ENCODE measurements around the gene MSTN. TPM values are rescaled to one million over a fixed set of nuclear protein-coding genes. Genes with fewer than 3 reads are reported as not detected.

MSTN gene
- total and polyA plus RNA-seq, 2 experiments from 2014 or later: 0.21 TPM; not detected in 1

DNA sequence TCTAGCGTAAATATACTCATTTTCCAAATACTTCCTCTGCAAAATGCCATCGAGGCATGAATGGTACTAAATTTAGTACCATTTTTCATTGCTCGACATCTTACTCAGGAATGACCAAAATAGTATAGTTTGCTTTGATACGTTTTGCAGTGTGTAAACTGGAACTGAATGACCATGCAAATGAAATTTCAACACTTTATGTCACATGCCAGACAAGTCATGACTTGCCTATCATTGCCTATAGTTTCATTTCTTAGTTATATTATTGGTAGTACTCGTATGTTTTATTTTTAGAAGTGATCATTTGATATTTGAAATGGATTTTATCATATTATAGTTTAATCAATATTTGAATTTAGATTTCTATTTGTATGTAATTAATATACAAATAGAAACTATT lies 9.1 kb downstream of the MSTN start:
- no peak for ATAC-seq
- no peak overlapping the region for H3K27ac ChIP-seq (ENCODE audit: low read depth)
- Mint-ChIP-seq H3K27ac (no peak overlapping the region), H3K9me3 (no peaks in the 10 kb centered on the region), H3K36me3 (ENCODE audit: low read depth) (no peaks in the 10 kb centered on the region), H3K4me1 (peaks cover 5% of the 10 kb centered on the region; the same call in 2 of the 3 replicates), H3K27me3 (ENCODE audit: insufficient read depth, low read depth, poor library complexity) (no peaks in the 10 kb centered on the region), H3K4me3 (no peak overlapping the region)
- H3K36me3 ChIP-seq (ENCODE audit: insufficient read depth): no peaks in the 10 kb centered on the region
- H3K9me2 ChIP-seq (ENCODE audit: insufficient read depth): no peaks in the 10 kb centered on the region
- TF ChIP-seq, protein P1, sequence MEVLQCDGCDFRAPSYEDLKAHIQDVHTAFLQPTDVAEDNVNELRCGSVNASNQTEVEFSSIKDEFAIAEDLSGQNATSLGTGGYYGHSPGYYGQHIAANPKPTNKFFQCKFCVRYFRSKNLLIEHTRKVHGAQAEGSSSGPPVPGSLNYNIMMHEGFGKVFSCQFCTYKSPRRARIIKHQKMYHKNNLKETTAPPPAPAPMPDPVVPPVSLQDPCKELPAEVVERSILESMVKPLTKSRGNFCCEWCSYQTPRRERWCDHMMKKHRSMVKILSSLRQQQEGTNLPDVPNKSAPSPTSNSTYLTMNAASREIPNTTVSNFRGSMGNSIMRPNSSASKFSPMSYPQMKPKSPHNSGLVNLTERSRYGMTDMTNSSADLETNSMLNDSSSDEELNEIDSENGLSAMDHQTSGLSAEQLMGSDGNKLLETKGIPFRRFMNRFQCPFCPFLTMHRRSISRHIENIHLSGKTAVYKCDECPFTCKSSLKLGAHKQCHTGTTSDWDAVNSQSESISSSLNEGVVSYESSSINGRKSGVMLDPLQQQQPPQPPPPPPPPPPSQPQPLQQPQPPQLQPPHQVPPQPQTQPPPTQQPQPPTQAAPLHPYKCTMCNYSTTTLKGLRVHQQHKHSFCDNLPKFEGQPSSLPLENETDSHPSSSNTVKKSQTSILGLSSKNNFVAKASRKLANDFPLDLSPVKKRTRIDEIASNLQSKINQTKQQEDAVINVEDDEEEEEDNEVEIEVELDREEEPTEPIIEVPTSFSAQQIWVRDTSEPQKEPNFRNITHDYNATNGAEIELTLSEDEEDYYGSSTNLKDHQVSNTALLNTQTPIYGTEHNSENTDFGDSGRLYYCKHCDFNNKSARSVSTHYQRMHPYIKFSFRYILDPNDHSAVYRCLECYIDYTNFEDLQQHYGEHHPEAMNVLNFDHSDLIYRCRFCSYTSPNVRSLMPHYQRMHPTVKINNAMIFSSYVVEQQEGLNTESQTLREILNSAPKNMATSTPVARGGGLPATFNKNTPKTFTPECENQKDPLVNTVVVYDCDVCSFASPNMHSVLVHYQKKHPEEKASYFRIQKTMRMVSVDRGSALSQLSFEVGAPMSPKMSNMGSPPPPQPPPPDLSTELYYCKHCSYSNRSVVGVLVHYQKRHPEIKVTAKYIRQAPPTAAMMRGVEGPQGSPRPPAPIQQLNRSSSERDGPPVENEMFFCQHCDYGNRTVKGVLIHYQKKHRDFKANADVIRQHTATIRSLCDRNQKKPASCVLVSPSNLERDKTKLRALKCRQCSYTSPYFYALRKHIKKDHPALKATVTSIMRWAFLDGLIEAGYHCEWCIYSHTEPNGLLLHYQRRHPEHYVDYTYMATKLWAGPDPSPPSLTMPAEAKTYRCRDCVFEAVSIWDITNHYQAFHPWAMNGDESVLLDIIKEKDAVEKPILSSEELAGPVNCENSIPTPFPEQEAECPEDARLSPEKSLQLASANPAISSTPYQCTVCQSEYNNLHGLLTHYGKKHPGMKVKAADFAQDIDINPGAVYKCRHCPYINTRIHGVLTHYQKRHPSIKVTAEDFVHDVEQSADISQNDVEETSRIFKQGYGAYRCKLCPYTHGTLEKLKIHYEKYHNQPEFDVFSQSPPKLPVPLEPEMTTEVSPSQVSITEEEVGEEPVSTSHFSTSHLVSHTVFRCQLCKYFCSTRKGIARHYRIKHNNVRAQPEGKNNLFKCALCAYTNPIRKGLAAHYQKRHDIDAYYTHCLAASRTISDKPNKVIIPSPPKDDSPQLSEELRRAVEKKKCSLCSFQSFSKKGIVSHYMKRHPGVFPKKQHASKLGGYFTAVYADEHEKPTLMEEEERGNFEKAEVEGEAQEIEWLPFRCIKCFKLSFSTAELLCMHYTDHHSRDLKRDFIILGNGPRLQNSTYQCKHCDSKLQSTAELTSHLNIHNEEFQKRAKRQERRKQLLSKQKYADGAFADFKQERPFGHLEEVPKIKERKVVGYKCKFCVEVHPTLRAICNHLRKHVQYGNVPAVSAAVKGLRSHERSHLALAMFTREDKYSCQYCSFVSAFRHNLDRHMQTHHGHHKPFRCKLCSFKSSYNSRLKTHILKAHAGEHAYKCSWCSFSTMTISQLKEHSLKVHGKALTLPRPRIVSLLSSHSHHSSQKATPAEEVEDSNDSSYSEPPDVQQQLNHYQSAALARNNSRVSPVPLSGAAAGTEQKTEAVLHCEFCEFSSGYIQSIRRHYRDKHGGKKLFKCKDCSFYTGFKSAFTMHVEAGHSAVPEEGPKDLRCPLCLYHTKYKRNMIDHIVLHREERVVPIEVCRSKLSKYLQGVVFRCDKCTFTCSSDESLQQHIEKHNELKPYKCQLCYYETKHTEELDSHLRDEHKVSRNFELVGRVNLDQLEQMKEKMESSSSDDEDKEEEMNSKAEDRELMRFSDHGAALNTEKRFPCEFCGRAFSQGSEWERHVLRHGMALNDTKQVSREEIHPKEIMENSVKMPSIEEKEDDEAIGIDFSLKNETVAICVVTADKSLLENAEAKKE (CRISPR knock-in tag; IDR thresholded peaks at IDR 0.05): no peak
- TF ChIP-seq EZH2 (IDR thresholded peaks at IDR 0.05; ENCODE audit: low read depth, unreplicated experiment) (no peak), NANOG (IDR thresholded peaks at IDR 0.05; ENCODE audit: borderline replicate concordance) (no peak), EZH2phosphoT487 (IDR thresholded peaks at IDR 0.05; ENCODE audit: unreplicated experiment) (no peak), STAT1 (IDR thresholded peaks at IDR 0.05; ENCODE audit: unreplicated experiment) (no peak), ZNF331 (CRISPR knock-in tag; IDR thresholded peaks at IDR 0.05; ENCODE audit: low read depth) (no peak), CREB1 (CRISPR knock-in tag; IDR thresholded peaks at IDR 0.05; ENCODE audit: low read depth) (no peak), ZNF114 (CRISPR knock-in tag; IDR thresholded peaks at IDR 0.05) (no peak), JUNB (IDR thresholded peaks at IDR 0.05; ENCODE audit: unreplicated experiment) (no peak), POLR2AphosphoS5 (IDR thresholded peaks at IDR 0.05; ENCODE audit: low read depth) (no peak)
- TF ChIP-seq, protein P2, sequence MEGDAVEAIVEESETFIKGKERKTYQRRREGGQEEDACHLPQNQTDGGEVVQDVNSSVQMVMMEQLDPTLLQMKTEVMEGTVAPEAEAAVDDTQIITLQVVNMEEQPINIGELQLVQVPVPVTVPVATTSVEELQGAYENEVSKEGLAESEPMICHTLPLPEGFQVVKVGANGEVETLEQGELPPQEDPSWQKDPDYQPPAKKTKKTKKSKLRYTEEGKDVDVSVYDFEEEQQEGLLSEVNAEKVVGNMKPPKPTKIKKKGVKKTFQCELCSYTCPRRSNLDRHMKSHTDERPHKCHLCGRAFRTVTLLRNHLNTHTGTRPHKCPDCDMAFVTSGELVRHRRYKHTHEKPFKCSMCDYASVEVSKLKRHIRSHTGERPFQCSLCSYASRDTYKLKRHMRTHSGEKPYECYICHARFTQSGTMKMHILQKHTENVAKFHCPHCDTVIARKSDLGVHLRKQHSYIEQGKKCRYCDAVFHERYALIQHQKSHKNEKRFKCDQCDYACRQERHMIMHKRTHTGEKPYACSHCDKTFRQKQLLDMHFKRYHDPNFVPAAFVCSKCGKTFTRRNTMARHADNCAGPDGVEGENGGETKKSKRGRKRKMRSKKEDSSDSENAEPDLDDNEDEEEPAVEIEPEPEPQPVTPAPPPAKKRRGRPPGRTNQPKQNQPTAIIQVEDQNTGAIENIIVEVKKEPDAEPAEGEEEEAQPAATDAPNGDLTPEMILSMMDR (conservative IDR thresholded peaks at IDR 0.05; ENCODE audit: low read depth in 2 of 2): no peak
- TF ChIP-seq, protein P3, sequence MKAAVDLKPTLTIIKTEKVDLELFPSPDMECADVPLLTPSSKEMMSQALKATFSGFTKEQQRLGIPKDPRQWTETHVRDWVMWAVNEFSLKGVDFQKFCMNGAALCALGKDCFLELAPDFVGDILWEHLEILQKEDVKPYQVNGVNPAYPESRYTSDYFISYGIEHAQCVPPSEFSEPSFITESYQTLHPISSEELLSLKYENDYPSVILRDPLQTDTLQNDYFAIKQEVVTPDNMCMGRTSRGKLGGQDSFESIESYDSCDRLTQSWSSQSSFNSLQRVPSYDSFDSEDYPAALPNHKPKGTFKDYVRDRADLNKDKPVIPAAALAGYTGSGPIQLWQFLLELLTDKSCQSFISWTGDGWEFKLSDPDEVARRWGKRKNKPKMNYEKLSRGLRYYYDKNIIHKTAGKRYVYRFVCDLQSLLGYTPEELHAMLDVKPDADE (IDR thresholded peaks at IDR 0.05): no peak
- TF ChIP-seq, protein P4, sequence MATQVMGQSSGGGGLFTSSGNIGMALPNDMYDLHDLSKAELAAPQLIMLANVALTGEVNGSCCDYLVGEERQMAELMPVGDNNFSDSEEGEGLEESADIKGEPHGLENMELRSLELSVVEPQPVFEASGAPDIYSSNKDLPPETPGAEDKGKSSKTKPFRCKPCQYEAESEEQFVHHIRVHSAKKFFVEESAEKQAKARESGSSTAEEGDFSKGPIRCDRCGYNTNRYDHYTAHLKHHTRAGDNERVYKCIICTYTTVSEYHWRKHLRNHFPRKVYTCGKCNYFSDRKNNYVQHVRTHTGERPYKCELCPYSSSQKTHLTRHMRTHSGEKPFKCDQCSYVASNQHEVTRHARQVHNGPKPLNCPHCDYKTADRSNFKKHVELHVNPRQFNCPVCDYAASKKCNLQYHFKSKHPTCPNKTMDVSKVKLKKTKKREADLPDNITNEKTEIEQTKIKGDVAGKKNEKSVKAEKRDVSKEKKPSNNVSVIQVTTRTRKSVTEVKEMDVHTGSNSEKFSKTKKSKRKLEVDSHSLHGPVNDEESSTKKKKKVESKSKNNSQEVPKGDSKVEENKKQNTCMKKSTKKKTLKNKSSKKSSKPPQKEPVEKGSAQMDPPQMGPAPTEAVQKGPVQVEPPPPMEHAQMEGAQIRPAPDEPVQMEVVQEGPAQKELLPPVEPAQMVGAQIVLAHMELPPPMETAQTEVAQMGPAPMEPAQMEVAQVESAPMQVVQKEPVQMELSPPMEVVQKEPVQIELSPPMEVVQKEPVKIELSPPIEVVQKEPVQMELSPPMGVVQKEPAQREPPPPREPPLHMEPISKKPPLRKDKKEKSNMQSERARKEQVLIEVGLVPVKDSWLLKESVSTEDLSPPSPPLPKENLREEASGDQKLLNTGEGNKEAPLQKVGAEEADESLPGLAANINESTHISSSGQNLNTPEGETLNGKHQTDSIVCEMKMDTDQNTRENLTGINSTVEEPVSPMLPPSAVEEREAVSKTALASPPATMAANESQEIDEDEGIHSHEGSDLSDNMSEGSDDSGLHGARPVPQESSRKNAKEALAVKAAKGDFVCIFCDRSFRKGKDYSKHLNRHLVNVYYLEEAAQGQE (IDR thresholded peaks at IDR 0.05; ENCODE audit: unreplicated experiment): no peak
- H3K4me2 ChIP-seq: no peak overlapping the region
- H3K27me3 ChIP-seq (ENCODE audit: insufficient read depth): no peaks in the 10 kb centered on the region
- H3K4me1 ChIP-seq (ENCODE audit: insufficient read depth): no peaks in the 10 kb centered on the region
- no peaks in the 10 kb centered on the region for H4K20me1 ChIP-seq (replicated peaks; ENCODE audit: insufficient read depth)
- H2AFZ ChIP-seq: no peak overlapping the region
- no peaks in the 10 kb centered on the region for H3F3A ChIP-seq (replicated peaks; ENCODE audit: low read depth)
- H3K4me3 ChIP-seq: no peak overlapping the region
- no peak for DNase-seq (ENCODE audit: low spot score)
- no peaks in the 10 kb centered on the region for H3K79me2 ChIP-seq (replicated peaks; ENCODE audit: insufficient read depth)

Data from GM23338 (cell line).